HCT116 (cell line): Measurements from ENCODE around the gene MFN2. TPM values are rescaled to one million over a fixed set of nuclear protein-coding genes. Genes with fewer than 3 reads are reported as not detected.

ENCODE experiments used
- ATAC-seq: fragments of 200-7000 bp; cut with Tn5 transposase; 2 replicates; pipeline ENCODE4 v1.9.1; 2020; ENCODE audit warnings: mild to moderate bottlenecking, moderate library complexity
- BruUV-seq: library from RNA; stranded (reverse); fragments of 400-500 nt; replicated peaks from 2 replicates; lab custom pipeline; 2021; lab: Mats Ljungman, UMichigan
- CTCF ChIA-PET: fragments of 300-600 bp; sonication (Branson Sonifier 250); formaldehyde crosslinking; loops from one replicate; lab custom pipeline; 2021; ENCODE audit warnings: antibody characterized with exemption; lab: Charles Lee
- POLR2A ChIA-PET: fragments of 300-600, 350-600 bp; sonication (Branson Sonifier 250); formaldehyde crosslinking; loops from one replicate; lab custom pipeline; 2021; ENCODE audit warnings: antibody characterized with exemption; lab: Charles Lee
- RAD21 ChIA-PET, 2 experiments: fragments of 300-600 bp; sonication (Branson Sonifier 250); formaldehyde crosslinking; loops; one replicate each; lab custom pipeline; 2023; ENCODE audit warnings: low total read pairs in 2 of 2; ENCODE audit not compliant: uncharacterized antibody in 2 of 2, unreplicated experiment in 2 of 2, low non-redundant PET in 1 of 2; lab: Charles Lee
- DNase-seq: peaks from one replicate; pipeline ENCODE4 v3.0.0-alpha.2; 2010; ENCODE audit warnings: low read depth, low spot score
- H2AFZ ChIP-seq: fragments of 200-600 bp; shearing (Covaris generic), sonication (generic); 2 replicates; pipeline ENCODE4 v1.6.1; 2017; ENCODE audit warnings: low read depth, mixed run types, mixed read lengths, antibody characterized with exemption, low read length; ENCODE audit not compliant: poor library complexity, severe bottlenecking
- H3K27ac ChIP-seq: 2 replicates; pipeline ENCODE4 v1.5.1; 2012; ENCODE audit warnings: low read depth, low read length
- H3K27me3 ChIP-seq: fragments of 200-600 bp; sonication (generic); 2 replicates; pipeline ENCODE4 v1.6.1; 2016; ENCODE audit warnings: mixed run types, low read length, mixed read lengths; ENCODE audit not compliant: insufficient read depth
- H3K36me3 ChIP-seq, 2 experiments: fragments of 200-500 bp in 1 of 2; fragments of 200-600 bp in 1 of 2; sonication (Bioruptor generic) in 1 of 2; sonication (generic) in 1 of 2; 2 replicates each; pipeline versions ENCODE4 v1.5.1 to v1.6.1; 2014 to 2016; ENCODE audit warnings: low read length in 2 of 2, inconsistent platforms in 1 of 2, mixed read lengths in 1 of 2, mixed run types in 1 of 2; ENCODE audit not compliant: insufficient read depth in 2 of 2, control insufficient read depth in 1 of 2
- H3K4me1 ChIP-seq, 2 experiments: fragments of 200-600 bp in 1 of 2; sonication (generic) in 1 of 2; 2 replicates each; pipeline versions ENCODE4 v1.5.1 to v1.6.1; 2012 to 2017; ENCODE audit warnings: low read length in 2 of 2, inconsistent platforms in 1 of 2, mild to moderate bottlenecking in 1 of 2, mixed read lengths in 1 of 2, mixed run types in 1 of 2, moderate library complexity in 1 of 2; ENCODE audit not compliant: insufficient read depth in 2 of 2, control insufficient read depth in 1 of 2
- H3K4me2 ChIP-seq: fragments of 200-600 bp; sonication (generic); 2 replicates; pipeline ENCODE4 v1.6.1; 2017; ENCODE audit warnings: mixed run types, low read length, mixed read lengths
- H3K4me3 ChIP-seq, 2 experiments: fragments of 200-600 bp in 1 of 2; sonication (generic) in 1 of 2; replicated peaks in 1 of 2; 2 replicates each; pipeline ENCODE4 v1.5.1; 2011 to 2016; ENCODE audit warnings: low read length in 2 of 2, control low read depth in 1 of 2, low read depth in 1 of 2, mild to moderate bottlenecking in 1 of 2, mixed read lengths in 1 of 2, mixed run types in 1 of 2
- H3K79me2 ChIP-seq: fragments of 200-600 bp; sonication (generic); 2 replicates; pipeline ENCODE4 v1.6.1; 2017; ENCODE audit warnings: mild to moderate bottlenecking, mixed run types, low read length, moderate library complexity, mixed read lengths; ENCODE audit not compliant: insufficient read depth
- H3K9ac ChIP-seq: fragments of 200-600 bp; sonication (generic); 2 replicates; pipeline ENCODE4 v1.6.1; 2016; ENCODE audit warnings: low read length, mixed read lengths
- H3K9me2 ChIP-seq: fragments of 200-600 bp; sonication (generic), shearing (Covaris generic); 2 replicates; pipeline ENCODE4 v1.6.1; 2017; ENCODE audit warnings: mixed run types, mild to moderate bottlenecking, moderate library complexity; ENCODE audit not compliant: insufficient read depth
- H3K9me3 ChIP-seq, 2 experiments: fragments of 200-500 bp in 1 of 2; fragments of 200-600 bp in 1 of 2; sonication (Bioruptor generic) in 1 of 2; sonication (generic) in 1 of 2; 2 replicates each; pipeline ENCODE4 v1.6.1; 2014 to 2017; ENCODE audit warnings: low read length in 2 of 2, mixed read lengths in 2 of 2, inconsistent platforms in 1 of 2, low read depth in 1 of 2, mild to moderate bottlenecking in 1 of 2, mixed run types in 1 of 2, moderate library complexity in 1 of 2; ENCODE audit not compliant: control insufficient read depth in 1 of 2, insufficient read depth in 1 of 2
- H4K20me1 ChIP-seq: fragments of 200-600 bp; sonication (generic), shearing (Covaris generic); 2 replicates; pipeline ENCODE4 v1.6.1; 2017; ENCODE audit warnings: mixed run types, mild to moderate bottlenecking, moderate library complexity; ENCODE audit not compliant: insufficient read depth
- POLR2A ChIP-seq: IDR thresholded peaks from 2 replicates; pipeline ENCODE4 v1.7.0; 2011; ENCODE audit warnings: borderline replicate concordance; ENCODE audit not compliant: insufficient read depth, insufficient read length; ENCODE audit errors: extremely low read depth
- SRF ChIP-seq: IDR thresholded peaks from 2 replicates; pipeline ENCODE4 v1.6.1; 2012; ENCODE audit warnings: low read depth
- TCF7L2 ChIP-seq: IDR thresholded peaks from 2 replicates; pipeline ENCODE4 v1.7.0; 2011; ENCODE audit warnings: borderline replicate concordance, inconsistent platforms; ENCODE audit not compliant: insufficient read depth, insufficient read length; ENCODE audit errors: extremely low read depth
- YY1 ChIP-seq: IDR thresholded peaks from 2 replicates; pipeline ENCODE4 v1.6.1; 2011; ENCODE audit warnings: low read length, low read depth, moderate library complexity, mild to moderate bottlenecking; ENCODE audit not compliant: insufficient replicate concordance; ENCODE audit errors: extremely low read depth
- intact Hi-C: fragments of 100-400 bp; cut with micrococcal nuclease; formaldehyde crosslinking; loops from 2 replicates; pipeline ENCODE4 v1.10.0; 2022
- microRNA-seq: library from miRNA; unstranded; fragments of <30 nt; microRNA quantifications from one replicate; pipeline ENCODE4, GENCODE V29; 2016; ENCODE audit warnings: borderline number of aligned reads
- total RNA-seq: library from RNA; stranded (reverse); gene quantifications from one replicate; pipeline ENCODE4 v1.2.1, GENCODE V29; 2021; ENCODE audit not compliant: unreplicated experiment

The MFN2 gene
- total RNA-seq, 1 experiment from 2014 or later = 83.0 TPM

- H3K9me2 ChIP-seq = no peaks in the 10 kb centered on the region
- intact Hi-C loops = no loop called here
- no peak overlapping the region for H2AFZ ChIP-seq
- H3K4me1 ChIP-seq = peaks cover 0 to 9% of the 10 kb centered on the region in 2 experiments; a peak in 2 of 4 replicates
- H3K9me3 ChIP-seq = no peaks in the 10 kb centered on the region
- H3K27ac ChIP-seq = no peak overlapping the region
- TF ChIP-seq TCF7L2 (no peak), POLR2A (no peak), YY1 (no peak), SRF (no peak)
- no peak overlapping the region for H3K9ac ChIP-seq
- ATAC-seq = no peak
- ChIA-PET CTCF (no interaction called here), POLR2A (no interaction called here), RAD21 (no interaction called here)
- no peaks in the 10 kb centered on the region; the same call in 1 of the 2 replicates for H3K27me3 ChIP-seq
- no peaks in the 10 kb centered on the region for H3K79me2 ChIP-seq
- H3K36me3 ChIP-seq = no peaks in the 10 kb centered on the region
- no peak overlapping the region for H3K4me2 ChIP-seq
- no TSS peak for BruUV-seq
- H4K20me1 ChIP-seq = no peaks in the 10 kb centered on the region
- H3K4me3 ChIP-seq = no peak overlapping the region
- DNase-seq = no peak
Observed at GRCh38 chr1:12060500-12060899, 80.3 kb downstream of the MFN2 start.

Small RNAs within 50 kb of the gene (microRNA-seq; reads per million reads assigned to microRNA genes)
- 1.2 reads per million for gene MIR6729

Other genes starting within 250 kb of the MFN2 start
- 49.0 TPM for gene AGTRAP, start 244.3 kb upstream of the MFN2 start, total RNA-seq
- 0.12 TPM for gene C1orf167, start 218.3 kb upstream of the MFN2 start, total RNA-seq
- gene MTHFR, start 174.5 kb upstream of the MFN2 start, total RNA-seq = 20.9 TPM
- gene CLCN6, start 174.3 kb upstream of the MFN2 start, total RNA-seq = 13.7 TPM
- gene NPPA, start 132.7 kb upstream of the MFN2 start, total RNA-seq = not detected
- not detected for gene NPPB, start 121.5 kb upstream of the MFN2 start, total RNA-seq
- 61.9 TPM for gene KIAA2013, start 54.0 kb upstream of the MFN2 start, total RNA-seq
- gene PLOD1, start 45.7 kb upstream of the MFN2 start, total RNA-seq = 175 TPM
- gene MIIP, start 39.1 kb downstream of the MFN2 start, total RNA-seq = 39.6 TPM
- gene TNFRSF8, start 82.9 kb downstream of the MFN2 start, total RNA-seq = 0.17 TPM
- 0.61 TPM for gene TNFRSF1B, start 186.5 kb downstream of the MFN2 start, total RNA-seq
- gene VPS13D, start 249.6 kb downstream of the MFN2 start, total RNA-seq = 31.6 TPM